ENCODE measurements around the gene ZBTB42. TPM values are rescaled to one million over a fixed set of nuclear protein-coding genes. Genes with fewer than 3 reads are reported as not detected.

The ZBTB42 gene
- total RNA-seq, 1 donor from 2014 or later: 7.8 TPM

- no peak for DNase-seq (ENCODE audit: low read depth)
- TF ChIP-seq CTCF (conservative IDR thresholded peaks at IDR 0.05; ENCODE audit: low read depth, low read length): no peak
- H3K4me3 ChIP-seq (ENCODE audit: low read depth, low read length): no peak overlapping the region
Observed at GRCh38 chr14:104819361-104819781, 18.5 kb downstream of the ZBTB42 start.

- TF ChIP-seq CTCF (conservative IDR thresholded peaks at IDR 0.05; ENCODE audit: low read depth, low read length): peak; percentile 52
- no peak for DNase-seq (ENCODE audit: low read depth)
- H3K4me3 ChIP-seq (ENCODE audit: low read depth, low read length): no peak overlapping the region
Observed at GRCh38 chr14:104820669-104821228, 19.8 kb downstream of the ZBTB42 start.

- no peak for TF ChIP-seq CTCF (conservative IDR thresholded peaks at IDR 0.05; ENCODE audit: low read depth, low read length)
- H3K4me3 ChIP-seq (ENCODE audit: low read depth, low read length): no peak overlapping the region
- no peak for DNase-seq (ENCODE audit: low read depth)
Observed at GRCh38 chr14:104821229-104821945, 20.5 kb downstream of the ZBTB42 start.

- H3K4me3 ChIP-seq (ENCODE audit: low read depth, low read length): no peak overlapping the region
- no peak for TF ChIP-seq CTCF (conservative IDR thresholded peaks at IDR 0.05; ENCODE audit: low read depth, low read length)
- DNase-seq (ENCODE audit: low read depth): no peak
Observed at GRCh38 chr14:104821971-104822608, 21.2 kb downstream of the ZBTB42 start.

- DNase-seq (ENCODE audit: low read depth): no peak
- no peak for TF ChIP-seq CTCF (conservative IDR thresholded peaks at IDR 0.05; ENCODE audit: low read depth, low read length)
- H3K4me3 ChIP-seq (ENCODE audit: low read depth, low read length): no peak overlapping the region
Observed at GRCh38 chr14:104822821-104823615, 22.1 kb downstream of the ZBTB42 start.

GRCh38 chr14:104824353-104824997, 23.6 kb downstream of the ZBTB42 start:
- no peak for TF ChIP-seq CTCF (conservative IDR thresholded peaks at IDR 0.05; ENCODE audit: low read depth, low read length)
- no peak for DNase-seq (ENCODE audit: low read depth)

More at GRCh38 chr14:104824353-104824997, 23.6 kb downstream of the ZBTB42 start:
- no peak overlapping the region for H3K4me3 ChIP-seq (ENCODE audit: low read depth, low read length)
